Nephron progenitor cell (in vitro differentiated cells): ENCODE data around the gene TMEM120A.

Experiments
- DNase-seq: peaks from one replicate; pipeline ENCODE4 v3.0.0; 2021
- H3K27ac Mint-ChIP-seq: 2 replicates; pipeline ENCODE4 v1.8.0; 2021; ENCODE audit warnings: mild to moderate bottlenecking, moderate library complexity, mixed read lengths
- H3K27me3 Mint-ChIP-seq: 2 replicates; pipeline ENCODE4 v1.8.0; 2021; ENCODE audit warnings: mild to moderate bottlenecking, low read depth, mixed read lengths; ENCODE audit not compliant: poor library complexity
- H3K36me3 Mint-ChIP-seq: 2 replicates; pipeline ENCODE4 v1.8.0; 2021; ENCODE audit warnings: low read depth, mixed read lengths
- H3K4me1 Mint-ChIP-seq: 2 replicates; pipeline ENCODE4 v1.8.0; 2021; ENCODE audit warnings: mixed read lengths
- H3K4me3 Mint-ChIP-seq: 2 replicates; pipeline ENCODE4 v1.8.0; 2021; ENCODE audit warnings: mild to moderate bottlenecking, moderate library complexity, mixed read lengths
- H3K9me3 Mint-ChIP-seq: 2 replicates; pipeline ENCODE4 v1.8.0; 2021; ENCODE audit warnings: mild to moderate bottlenecking, moderate library complexity, mixed read lengths
- CTCF ChIP-seq: fragments of 200-600 bp; sonication (generic); IDR thresholded peaks from 2 replicates; pipeline ENCODE4 v1.5.0; 2021; ENCODE audit warnings: antibody characterized with exemption

The TMEM120A gene

GRCh38 chr7:75966190-75966961 is 28.0 kb downstream of the TMEM120A start:
- DNase-seq: no peak
- TF ChIP-seq CTCF: no peak
- no peaks in the 10 kb centered on the region for H3K27me3 Mint-ChIP-seq
- no peaks in the 10 kb centered on the region for H3K9me3 Mint-ChIP-seq
- H3K4me1 Mint-ChIP-seq: peaks cover 85% of the 10 kb centered on the region
- no peak overlapping the region for H3K4me3 Mint-ChIP-seq
- H3K36me3 Mint-ChIP-seq: peaks cover 14% of the 10 kb centered on the region
- peak overlapping the region; percentile 95 for H3K27ac Mint-ChIP-seq

DNA sequence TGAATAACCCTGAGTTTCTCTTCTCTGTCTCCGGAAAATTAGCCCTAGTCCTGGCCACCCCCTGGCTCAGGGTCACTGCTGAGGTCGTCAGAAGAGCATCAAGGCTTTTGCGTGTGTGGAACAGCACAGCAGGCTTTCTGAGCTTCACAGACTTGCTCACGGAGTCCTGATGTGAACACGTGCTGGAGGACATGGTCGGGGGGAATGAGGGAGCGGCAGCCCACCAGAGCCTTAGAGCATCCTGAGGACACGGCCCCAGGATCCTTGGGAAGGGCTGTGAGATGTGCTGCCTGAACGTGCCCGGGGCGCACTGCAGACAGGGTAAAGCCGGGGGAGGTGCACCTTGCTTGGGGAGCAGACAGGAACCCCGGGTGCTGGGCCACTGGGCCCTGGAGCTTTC is 28.8 kb downstream of the TMEM120A start:
- no peaks in the 10 kb centered on the region for H3K9me3 Mint-ChIP-seq
- peaks cover 15% of the 10 kb centered on the region for H3K36me3 Mint-ChIP-seq
- no peak for TF ChIP-seq CTCF
- no peak overlapping the region for H3K4me3 Mint-ChIP-seq
- H3K4me1 Mint-ChIP-seq: peaks cover 81% of the 10 kb centered on the region
- DNase-seq: no peak
- H3K27me3 Mint-ChIP-seq: no peaks in the 10 kb centered on the region
- H3K27ac Mint-ChIP-seq: peak overlapping the region; percentile 20

GRCh38 chr7:75963381-75963995 is 30.9 kb downstream of the TMEM120A start:
- no peak for TF ChIP-seq CTCF
- peak overlapping the region; percentile 64 for H3K4me3 Mint-ChIP-seq
- no peaks in the 10 kb centered on the region for H3K9me3 Mint-ChIP-seq
- H3K36me3 Mint-ChIP-seq: peaks cover 20% of the 10 kb centered on the region
- peak overlapping the region; percentile 97 for H3K27ac Mint-ChIP-seq
- H3K27me3 Mint-ChIP-seq: no peaks in the 10 kb centered on the region
- no peak for DNase-seq
- H3K4me1 Mint-ChIP-seq: peaks cover 71% of the 10 kb centered on the region

- H3K27me3 Mint-ChIP-seq: no peaks in the 10 kb centered on the region
- peak overlapping the region; percentile 57 for H3K4me3 Mint-ChIP-seq
- TF ChIP-seq CTCF: no peak
- DNase-seq: no peak
- peaks cover 20% of the 10 kb centered on the region for H3K36me3 Mint-ChIP-seq
- H3K27ac Mint-ChIP-seq: peak overlapping the region; percentile 97
- no peaks in the 10 kb centered on the region for H3K9me3 Mint-ChIP-seq
- H3K4me1 Mint-ChIP-seq: peaks cover 72% of the 10 kb centered on the region
Measured at GRCh38 chr7:75962607-75963380, 31.6 kb downstream of the TMEM120A start.

DNA sequence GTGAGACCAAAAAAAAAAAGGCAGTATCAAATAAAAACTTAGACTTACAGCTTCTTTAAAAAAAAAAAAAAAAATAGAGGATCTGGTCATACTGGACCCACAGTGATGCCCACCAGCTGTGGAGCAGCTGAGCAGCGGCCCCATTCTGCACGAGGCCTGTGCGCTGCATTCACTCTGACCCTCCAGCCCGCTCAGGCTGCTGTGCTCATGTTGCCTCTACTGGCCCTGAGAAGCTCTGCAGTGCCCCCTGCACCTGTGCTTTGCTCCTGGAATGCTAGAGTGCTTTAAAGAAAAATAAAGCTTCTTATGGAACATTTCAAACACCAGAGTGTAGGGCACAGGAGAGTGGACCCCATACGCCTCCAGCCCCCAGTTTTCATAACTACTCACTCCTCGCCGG is 33.2 kb downstream of the TMEM120A start:
- no peaks in the 10 kb centered on the region for H3K27me3 Mint-ChIP-seq
- H3K9me3 Mint-ChIP-seq: no peaks in the 10 kb centered on the region
- no peak overlapping the region for H3K4me3 Mint-ChIP-seq
- H3K4me1 Mint-ChIP-seq: peaks cover 67% of the 10 kb centered on the region
- DNase-seq: no peak
- TF ChIP-seq CTCF: no peak
- H3K27ac Mint-ChIP-seq: peak overlapping the region; percentile 72
- H3K36me3 Mint-ChIP-seq: peaks cover 20% of the 10 kb centered on the region
